HUDEP-2 (cell line): Measurements from ENCODE around the gene CXCL1.
"Not testable (repeated sequence)": the region's sequence is repeated elsewhere in the genome, so short reads cannot be mapped to it uniquely, and the experiment has no call there.

Experiments
- DNase-seq, 76 experiments: peaks; one replicate each; lab custom pipeline; 2025; ENCODE audit not compliant: unreplicated experiment in 76 of 76; lab: John Stamatoyannopoulos, UW

Gene CXCL1

GRCh38 chr4:73872316-73873108 is 3.3 kb downstream of the CXCL1 start:
- DNase-seq, result no peak

GRCh38 chr4:73874386-73874785 is 5.2 kb downstream of the CXCL1 start:
- DNase-seq, result no peak

- no peak for DNase-seq
Measured at GRCh38 chr4:73875401-73875800, 6.2 kb downstream of the CXCL1 start.

GRCh38 chr4:73883306-73883705 is 14.1 kb downstream of the CXCL1 start:
- no peak for DNase-seq

- DNase-seq, result peak in 2 of 76 experiments; percentile 2 to 9
Measured at GRCh38 chr4:73885574-73886267, 16.5 kb downstream of the CXCL1 start.

GRCh38 chr4:73891326-73891725 is 22.1 kb downstream of the CXCL1 start:
- DNase-seq, result no peak

- no peak for DNase-seq
Measured at GRCh38 chr4:73891739-73892405, 22.7 kb downstream of the CXCL1 start.

GRCh38 chr4:73892966-73893365 is 23.8 kb downstream of the CXCL1 start:
- DNase-seq, result no peak

- no peak for DNase-seq
Measured at GRCh38 chr4:73894001-73894400, 24.8 kb downstream of the CXCL1 start.

GRCh38 chr4:73895201-73896175 is 26.3 kb downstream of the CXCL1 start:
- DNase-seq, result no peak

- no peak for DNase-seq
Measured at GRCh38 chr4:73896416-73896815, 27.2 kb downstream of the CXCL1 start.

GRCh38 chr4:73897380-73898136 is 28.4 kb downstream of the CXCL1 start:
- no peak for DNase-seq

GRCh38 chr4:73899338-73899737 is 30.1 kb downstream of the CXCL1 start:
- not testable (repeated sequence) for DNase-seq

- DNase-seq, result no peak
Measured at GRCh38 chr4:73901031-73901430, 31.8 kb downstream of the CXCL1 start.

GRCh38 chr4:73902038-73902637 is 32.9 kb downstream of the CXCL1 start:
- no peak for DNase-seq

GRCh38 chr4:73902817-73903547 is 33.8 kb downstream of the CXCL1 start:
- no peak for DNase-seq

GRCh38 chr4:73904491-73904890 is 35.3 kb downstream of the CXCL1 start:
- no peak for DNase-seq

GRCh38 chr4:73908965-73909364 is 39.8 kb downstream of the CXCL1 start:
- peak in 11 of 76 experiments; percentile 0 to 60 (median 17) for DNase-seq

GRCh38 chr4:73911746-73912145 is 42.6 kb downstream of the CXCL1 start:
- no peak for DNase-seq
